Central memory CD8-positive, alpha-beta T cell (primary cell): Measurements from ENCODE around the gene PIK3CA.
A peak's percentile ranks its signal among the peaks of the same experiment; 100 is the strongest.
"Not testable (repeated sequence)": the region's sequence is repeated elsewhere in the genome, so short reads cannot be mapped to it uniquely, and the experiment has no call there.

ENCODE experiments used
- ATAC-seq: fragments of 150-1000 bp; cut with Tn5 transposase; replicated peaks from 2 replicates; pipeline ENCODE4 v1.10.0; 2022; ENCODE audit warnings: mild to moderate bottlenecking, moderate FRiP score, moderate number of reproducible peaks; ENCODE audit not compliant: poor library complexity, severe bottlenecking; ENCODE audit errors: extremely low read depth
- DNase-seq, 2 donors: peaks; one replicate each; pipeline ENCODE4 v3.0.0; 2021; ENCODE audit warnings: low spot score in 2 of 2
- H3K27ac Mint-ChIP-seq: one replicate; pipeline ENCODE4 v1.8.0; 2022; ENCODE audit warnings: low read depth, mild to moderate bottlenecking, moderate library complexity, mixed read lengths
- H3K27me3 Mint-ChIP-seq: one replicate; pipeline ENCODE4 v1.8.0; 2022; ENCODE audit warnings: mixed read lengths
- H3K36me3 Mint-ChIP-seq: one replicate; pipeline ENCODE4 v1.8.0; 2022; ENCODE audit warnings: mild to moderate bottlenecking, moderate library complexity, mixed read lengths; ENCODE audit not compliant: insufficient read depth
- H3K4me1 Mint-ChIP-seq: one replicate; pipeline ENCODE4 v1.8.0; 2022; ENCODE audit warnings: mixed read lengths
- H3K4me3 Mint-ChIP-seq: one replicate; pipeline ENCODE4 v1.8.0; 2022; ENCODE audit warnings: mild to moderate bottlenecking, moderate library complexity, mixed read lengths
- H3K9me3 Mint-ChIP-seq: one replicate; pipeline ENCODE4 v1.8.0; 2022; ENCODE audit warnings: mixed read lengths

PIK3CA gene

GRCh38 chr3:179233043-179233442, 84.9 kb downstream of the PIK3CA start:
- no peak for DNase-seq
- Mint-ChIP-seq H3K9me3 (no peaks in the 10 kb centered on the region), H3K4me3 (no peak overlapping the region), H3K4me1 (no peaks in the 10 kb centered on the region), H3K36me3 (peaks cover 43% of the 10 kb centered on the region), H3K27me3 (no peaks in the 10 kb centered on the region), H3K27ac (no peak overlapping the region)
- no peak for ATAC-seq

- DNase-seq, result no peak
- peaks cover 43% of the 10 kb centered on the region for H3K36me3 Mint-ChIP-seq
- H3K27ac Mint-ChIP-seq, result no peak overlapping the region
- no peaks in the 10 kb centered on the region for H3K27me3 Mint-ChIP-seq
- no peaks in the 10 kb centered on the region for H3K4me1 Mint-ChIP-seq
- H3K9me3 Mint-ChIP-seq, result no peaks in the 10 kb centered on the region
- H3K4me3 Mint-ChIP-seq, result no peak overlapping the region
- ATAC-seq, result no peak
Measured at GRCh38 chr3:179234199-179234598, 86.0 kb downstream of the PIK3CA start.

- DNase-seq (no peak), ATAC-seq (no peak)
- Mint-ChIP-seq H3K27ac (no peak overlapping the region), H3K4me3 (no peak overlapping the region), H3K27me3 (no peaks in the 10 kb centered on the region), H3K4me1 (no peaks in the 10 kb centered on the region), H3K9me3 (no peaks in the 10 kb centered on the region), H3K36me3 (peaks cover 29% of the 10 kb centered on the region)
Measured at GRCh38 chr3:179236669-179237301, 88.6 kb downstream of the PIK3CA start.

- H3K27me3 Mint-ChIP-seq, H3K4me1 Mint-ChIP-seq, DNase-seq, H3K9me3 Mint-ChIP-seq, H3K27ac Mint-ChIP-seq, ATAC-seq, H3K36me3 Mint-ChIP-seq, H3K4me3 Mint-ChIP-seq: not testable (repeated sequence)
Measured at GRCh38 chr3:179240299-179240698, 92.1 kb downstream of the PIK3CA start.

- not testable (repeated sequence) for H3K27ac Mint-ChIP-seq, H3K9me3 Mint-ChIP-seq, H3K36me3 Mint-ChIP-seq
Measured at GRCh38 chr3:179242859-179243258, 94.7 kb downstream of the PIK3CA start.

GRCh38 chr3:179244878-179245277, 96.7 kb downstream of the PIK3CA start:
- Mint-ChIP-seq H3K4me1 (no peaks in the 10 kb centered on the region), H3K27ac (no peak overlapping the region), H3K4me3 (no peak overlapping the region), H3K27me3 (no peaks in the 10 kb centered on the region), H3K36me3 (no peaks in the 10 kb centered on the region), H3K9me3 (no peaks in the 10 kb centered on the region)
- no peak for ATAC-seq
- DNase-seq, result no peak

More at GRCh38 chr3:179242859-179243258, 94.7 kb downstream of the PIK3CA start:
- not testable (repeated sequence) for H3K4me3 Mint-ChIP-seq, H3K27me3 Mint-ChIP-seq, ATAC-seq, H3K4me1 Mint-ChIP-seq, DNase-seq

GRCh38 chr3:179247289-179248015, 99.3 kb downstream of the PIK3CA start:
- Mint-ChIP-seq H3K36me3 (no peaks in the 10 kb centered on the region), H3K27me3 (no peaks in the 10 kb centered on the region), H3K4me1 (no peaks in the 10 kb centered on the region), H3K4me3 (no peak overlapping the region), H3K9me3 (no peaks in the 10 kb centered on the region), H3K27ac (no peak overlapping the region)
- ATAC-seq, result no peak
- no peak for DNase-seq

- DNase-seq, result no peak
- H3K27ac Mint-ChIP-seq, result no peak within 1 kb of the TSS
- H3K4me3 Mint-ChIP-seq, result no peak within 1 kb of the TSS
- H3K27me3 Mint-ChIP-seq, result no peaks in the 10 kb centered on the region
- no peaks in the 10 kb centered on the region for H3K4me1 Mint-ChIP-seq
- no peaks in the 10 kb centered on the region for H3K9me3 Mint-ChIP-seq
- no peaks in the 10 kb centered on the region for H3K36me3 Mint-ChIP-seq
- ATAC-seq, result no peak
Measured at GRCh38 chr3:179250803-179251476, 102.8 kb downstream of the PIK3CA start, which contains the start of gene KCNMB3. Gene KCNMB3, minus strand, starts transcription at chr3:179251114. Its CDS starts 124 bp downstream, at chr3:179250990.

- no peak for DNase-seq
- peaks cover 2% of the 10 kb centered on the region for H3K36me3 Mint-ChIP-seq
- H3K4me1 Mint-ChIP-seq, result peaks cover 16% of the 10 kb centered on the region
- H3K27ac Mint-ChIP-seq, result no peak overlapping the region
- H3K4me3 Mint-ChIP-seq, result no peak overlapping the region
- no peaks in the 10 kb centered on the region for H3K27me3 Mint-ChIP-seq
- H3K9me3 Mint-ChIP-seq, result peaks cover 10% of the 10 kb centered on the region
- ATAC-seq, result no peak
Measured at GRCh38 chr3:179256813-179257212, 108.7 kb downstream of the PIK3CA start.

- not testable (repeated sequence) for DNase-seq, H3K36me3 Mint-ChIP-seq, ATAC-seq, H3K4me3 Mint-ChIP-seq, H3K27ac Mint-ChIP-seq, H3K27me3 Mint-ChIP-seq
- Mint-ChIP-seq H3K4me1 (peaks cover 16% of the 10 kb centered on the region), H3K9me3 (peaks cover 10% of the 10 kb centered on the region)
Measured at GRCh38 chr3:179257742-179258141, 109.6 kb downstream of the PIK3CA start.

- H3K27me3 Mint-ChIP-seq, result no peaks in the 10 kb centered on the region
- H3K9me3 Mint-ChIP-seq, result peaks cover 10% of the 10 kb centered on the region
- no peak overlapping the region for H3K4me3 Mint-ChIP-seq
- peaks cover 2% of the 10 kb centered on the region for H3K36me3 Mint-ChIP-seq
- ATAC-seq (no peak), DNase-seq (no peak)
- no peak overlapping the region for H3K27ac Mint-ChIP-seq
- H3K4me1 Mint-ChIP-seq, result peaks cover 16% of the 10 kb centered on the region
Measured at GRCh38 chr3:179258820-179259219, 110.7 kb downstream of the PIK3CA start.

GRCh38 chr3:179259959-179260756, 112.0 kb downstream of the PIK3CA start:
- not testable (repeated sequence) for H3K27me3 Mint-ChIP-seq, H3K36me3 Mint-ChIP-seq, H3K27ac Mint-ChIP-seq, ATAC-seq, DNase-seq
- peak overlapping the region; percentile 63 for H3K4me3 Mint-ChIP-seq
- H3K9me3 Mint-ChIP-seq, result peaks cover 10% of the 10 kb centered on the region
- peaks cover 16% of the 10 kb centered on the region for H3K4me1 Mint-ChIP-seq
